Islet precursor cell (in vitro differentiated cells): Measurements from ENCODE around the gene CNTN5.

Experiments used
- DNase-seq: peaks from one replicate; pipeline ENCODE4 v3.0.0-alpha.2; 2018

CNTN5 gene

DNA sequence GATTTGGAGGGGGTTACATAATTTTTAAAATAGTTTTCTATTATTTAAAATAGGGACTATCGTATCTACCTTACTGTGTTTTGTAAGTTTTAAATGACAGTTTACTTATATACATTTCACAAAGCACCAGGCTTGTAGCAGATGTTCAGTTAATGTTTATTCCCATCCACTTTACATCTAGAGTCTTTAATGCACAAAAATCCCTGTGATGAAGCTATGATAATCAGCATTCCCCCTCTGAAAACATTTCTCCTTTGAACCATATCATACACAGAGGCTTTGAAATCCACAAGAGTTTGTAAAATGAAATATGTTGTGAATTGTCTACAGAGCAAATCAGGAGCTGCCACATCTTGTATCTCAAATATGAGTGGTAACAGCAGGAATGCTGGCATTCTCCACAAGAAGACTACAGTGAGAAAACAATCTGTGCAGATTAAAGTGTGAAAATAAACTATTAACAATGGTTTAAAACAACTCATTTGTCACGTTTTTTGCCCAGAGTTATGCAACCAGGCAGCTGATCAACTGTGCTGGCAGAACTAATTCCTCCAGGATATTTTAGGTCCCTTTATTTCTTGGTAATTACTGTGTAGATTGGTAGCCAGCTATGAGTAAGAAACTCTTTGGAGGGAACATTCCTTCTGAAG lies 967.2 kb downstream of the CNTN5 start:
- no peak for DNase-seq

DNA sequence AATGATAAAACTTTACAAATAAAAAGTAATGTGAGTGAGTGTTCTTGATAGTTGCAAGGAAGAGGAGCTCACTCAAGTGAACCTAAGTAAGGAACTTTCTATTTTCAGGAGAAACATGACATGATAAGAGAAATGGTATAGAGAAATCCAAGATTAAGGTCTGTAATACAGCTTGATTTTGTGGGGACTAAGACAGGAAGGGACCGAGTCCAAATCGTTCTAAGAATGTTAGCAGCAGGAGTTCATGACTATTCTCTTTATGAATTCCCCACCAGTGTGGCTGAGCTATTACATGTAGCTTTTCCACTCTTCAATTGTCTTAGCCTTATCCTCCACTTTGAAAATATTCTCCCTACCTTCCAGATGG lies 967.7 kb downstream of the CNTN5 start:
- no peak for DNase-seq

DNA sequence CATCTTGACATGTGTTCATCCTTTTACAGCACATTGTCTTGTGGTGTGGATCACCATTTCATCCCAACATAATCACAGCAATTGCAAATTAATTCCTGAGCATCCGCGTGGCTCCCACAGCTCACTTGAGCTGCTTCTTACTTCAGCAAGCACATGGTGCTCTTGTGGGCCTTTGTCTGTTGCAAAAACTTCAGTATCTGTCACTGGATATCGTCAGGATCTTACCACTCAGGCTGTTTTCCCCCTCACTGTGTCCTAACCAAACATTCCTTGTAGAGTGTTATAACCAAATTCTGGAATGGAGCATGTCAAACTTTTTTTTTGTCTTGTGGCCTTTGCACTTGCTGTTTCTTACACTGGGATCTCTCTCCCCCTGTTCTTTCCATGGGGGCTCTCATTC lies 983.2 kb downstream of the CNTN5 start:
- no peak for DNase-seq

DNA sequence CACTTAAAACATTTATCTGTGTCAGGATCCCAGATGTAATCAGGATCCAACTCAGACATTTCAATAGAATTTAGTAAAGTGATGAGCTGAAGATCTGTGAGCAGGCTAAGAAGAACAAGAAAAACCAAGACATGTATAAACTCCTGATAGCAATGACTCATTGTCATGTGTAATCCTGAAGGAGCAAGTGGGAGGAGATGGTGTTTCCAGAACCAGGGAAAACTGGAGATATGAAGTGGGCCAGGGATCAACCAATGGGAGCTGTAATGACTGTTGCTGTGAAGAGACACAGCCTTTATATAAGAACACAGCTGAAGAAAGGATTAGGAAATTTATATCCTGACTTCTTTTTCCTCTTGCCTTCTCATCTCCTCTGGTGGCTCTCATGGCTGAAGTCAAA lies 983.8 kb downstream of the CNTN5 start:
- no peak for DNase-seq

DNA sequence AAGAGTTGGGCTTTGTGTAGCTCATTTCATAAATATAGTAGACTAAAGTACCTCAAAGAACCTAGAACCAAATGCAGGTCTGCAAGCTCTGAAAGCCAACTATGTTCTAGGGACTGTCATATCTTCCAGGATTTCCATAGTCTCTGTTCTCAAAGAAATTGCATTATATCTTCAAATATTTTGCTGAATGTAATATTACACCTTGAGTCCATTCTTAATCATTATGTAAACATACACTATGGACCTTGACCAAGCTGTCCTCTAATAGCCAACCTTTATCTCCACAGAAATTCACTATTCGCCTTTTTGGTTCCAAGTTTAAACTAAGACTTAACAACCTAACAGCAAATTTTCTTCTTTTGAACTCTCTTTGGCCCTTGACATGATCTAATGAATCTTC lies 987.7 kb downstream of the CNTN5 start:
- no peak for DNase-seq

DNA sequence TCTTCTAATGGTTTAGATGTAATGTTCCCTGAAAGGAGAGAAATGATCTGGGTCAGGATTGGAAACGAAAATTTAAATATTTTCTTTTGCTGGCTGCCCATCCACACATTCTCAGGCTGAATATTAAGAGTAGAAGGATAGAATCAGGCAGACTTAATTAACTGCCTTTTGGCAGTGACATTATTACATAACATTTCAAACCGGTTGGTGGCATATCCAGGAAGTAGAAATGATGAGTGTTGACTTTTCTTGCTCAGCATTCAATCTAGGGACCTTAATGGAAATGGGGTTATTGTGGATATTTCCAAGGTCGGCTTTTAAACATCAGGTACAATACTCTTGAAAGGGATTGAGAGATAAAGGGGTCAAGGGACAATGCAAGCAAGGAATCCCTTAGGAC lies 989.0 kb downstream of the CNTN5 start:
- no peak for DNase-seq

DNA sequence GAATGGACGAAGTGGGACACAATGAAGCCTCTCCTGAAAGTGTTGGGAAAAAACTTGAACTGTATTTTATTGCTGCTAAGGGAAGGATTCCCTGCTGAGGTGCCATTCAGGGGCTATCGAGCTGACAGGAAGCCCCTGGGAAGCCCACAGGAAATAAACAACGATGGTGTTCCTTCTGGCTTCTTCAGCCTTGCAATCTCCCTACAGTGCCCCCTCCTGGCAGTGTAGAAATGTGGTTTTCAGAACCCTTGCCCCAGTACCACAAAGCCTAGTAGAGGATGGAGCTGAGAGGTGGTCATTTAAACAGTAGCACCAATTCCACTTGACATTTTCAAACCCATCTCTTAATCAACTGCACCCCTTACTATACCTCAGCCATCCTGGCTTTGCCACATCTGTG lies 989.6 kb downstream of the CNTN5 start:
- no peak for DNase-seq

DNA sequence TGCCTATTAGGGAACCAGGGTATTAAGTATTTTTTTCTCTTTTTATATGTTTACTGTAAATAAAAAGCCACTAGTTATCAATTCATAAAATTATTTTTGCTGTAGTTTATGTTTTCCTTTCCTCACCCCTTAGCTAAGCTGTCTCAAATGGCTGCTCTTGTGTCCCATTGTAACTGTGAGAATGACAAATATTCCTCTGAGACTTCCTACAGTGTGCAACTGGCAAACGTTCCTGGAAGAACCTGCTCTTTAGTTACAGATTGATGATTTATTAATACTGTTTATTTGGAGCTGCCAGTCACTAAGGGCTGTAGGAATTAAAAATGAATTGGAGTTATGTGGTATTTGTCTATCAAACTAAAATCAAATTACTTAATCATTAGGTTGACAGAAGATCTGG lies 990.9 kb downstream of the CNTN5 start:
- no peak for DNase-seq

DNA sequence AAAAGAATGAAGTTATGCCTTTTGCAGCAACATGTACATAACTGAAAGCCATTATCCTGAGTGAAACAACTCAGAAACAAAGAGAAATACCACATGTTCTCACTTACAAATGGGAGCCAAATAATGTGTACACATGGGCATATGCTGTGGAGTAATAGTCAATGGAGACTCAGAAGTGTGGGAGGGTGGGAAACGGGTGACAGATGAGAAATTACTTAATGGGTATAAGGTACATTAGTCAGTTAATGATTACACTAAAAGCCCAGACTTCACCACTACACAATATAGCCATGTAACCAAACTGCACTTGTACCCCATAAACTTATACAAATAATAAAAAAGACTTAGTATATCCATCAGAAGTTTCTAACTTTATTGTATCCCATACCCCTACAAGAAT lies 992.3 kb downstream of the CNTN5 start:
- DNase-seq = no peak

DNA sequence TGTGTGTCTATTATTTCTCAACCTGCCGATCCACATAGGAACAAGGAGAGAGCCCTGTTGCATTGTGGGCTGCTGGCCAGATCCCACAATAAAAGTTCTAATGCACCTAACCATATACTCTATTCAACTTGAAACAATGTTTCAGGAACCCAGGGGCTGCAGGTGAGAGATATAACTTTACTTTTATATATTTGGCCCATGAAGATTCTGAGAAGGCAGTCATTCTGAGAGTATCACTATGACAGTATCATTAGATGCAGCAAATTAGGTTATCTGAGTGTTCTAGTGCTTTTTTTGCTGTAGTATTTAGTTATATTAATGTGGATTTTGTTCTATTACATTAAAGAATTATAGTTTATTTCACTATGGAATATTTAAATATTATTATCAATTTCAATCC lies 1011.2 kb downstream of the CNTN5 start:
- DNase-seq = no peak

DNA sequence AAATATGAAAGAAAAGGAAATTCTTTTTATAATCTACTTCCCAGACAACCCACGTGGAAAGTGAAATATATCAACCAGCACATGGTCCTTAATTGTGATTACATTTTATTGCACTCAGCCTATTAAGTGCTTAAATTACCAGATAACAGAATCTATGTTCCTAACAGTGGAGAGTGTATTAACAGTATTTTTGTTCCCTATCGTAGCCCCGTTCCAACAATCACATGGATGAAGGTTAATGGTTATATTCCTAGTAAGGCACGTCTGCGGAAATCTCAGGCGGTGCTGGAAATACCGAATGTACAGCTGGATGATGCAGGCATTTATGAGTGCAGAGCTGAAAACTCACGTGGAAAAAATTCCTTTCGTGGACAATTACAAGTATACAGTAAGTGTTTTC lies 1040.3 kb downstream of the CNTN5 start:
- no peak for DNase-seq

DNA sequence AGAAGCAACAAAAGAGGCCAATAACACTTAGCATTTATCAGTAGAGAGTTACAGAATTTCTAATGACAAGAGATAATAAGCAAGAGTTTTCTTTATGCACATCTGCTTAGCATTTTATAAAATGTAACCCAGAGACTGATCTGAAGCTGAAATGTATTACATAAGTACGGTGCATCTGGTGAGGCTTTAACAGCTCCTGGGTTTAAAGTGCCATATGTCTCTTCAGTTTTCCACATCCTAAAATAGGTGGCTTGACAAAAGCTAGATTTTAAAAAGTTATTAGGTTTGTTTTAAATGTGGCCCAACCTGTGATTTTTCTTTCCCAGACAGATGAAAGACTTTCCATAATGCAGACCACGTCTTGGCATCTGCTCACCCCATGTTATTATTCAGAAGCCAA lies 1045.7 kb downstream of the CNTN5 start:
- DNase-seq = no peak

DNA sequence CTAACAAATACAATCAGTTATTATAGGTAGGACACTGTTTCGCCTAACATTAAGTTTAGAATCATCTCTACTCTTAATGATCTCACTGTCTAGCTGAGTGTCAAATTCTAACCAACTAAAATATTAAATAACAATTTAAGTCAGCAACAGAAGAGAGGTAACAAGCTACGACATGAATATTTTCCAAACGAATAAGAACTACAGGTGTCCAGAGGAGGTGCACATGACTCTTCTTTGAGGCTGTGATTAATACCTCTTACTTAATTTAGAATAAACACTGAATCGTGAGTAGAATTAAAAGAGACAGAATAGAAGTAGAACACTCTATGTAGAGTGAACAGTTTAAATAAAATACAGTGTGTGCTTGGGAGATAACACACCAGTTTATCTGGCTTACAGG lies 1047.4 kb downstream of the CNTN5 start:
- DNase-seq = no peak

DNA sequence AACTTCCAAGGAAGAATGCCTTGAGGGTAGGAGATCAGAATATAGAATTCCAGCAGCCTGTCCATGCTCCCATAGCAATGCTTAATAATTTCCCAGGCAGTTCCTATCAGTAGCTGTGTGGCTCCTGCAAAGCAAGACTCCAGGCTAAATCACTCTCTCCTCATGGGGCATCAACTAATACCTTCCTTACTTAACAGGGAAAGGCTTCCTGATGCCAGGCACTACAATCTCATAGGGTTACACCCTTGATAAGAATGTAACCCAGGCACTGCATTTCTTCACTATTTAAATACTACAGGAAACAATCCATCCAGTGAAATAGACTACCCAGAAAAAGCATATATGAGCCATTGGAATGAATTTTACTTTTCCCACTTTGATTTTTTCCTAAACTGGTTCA lies 1051.4 kb downstream of the CNTN5 start:
- no peak for DNase-seq

DNA sequence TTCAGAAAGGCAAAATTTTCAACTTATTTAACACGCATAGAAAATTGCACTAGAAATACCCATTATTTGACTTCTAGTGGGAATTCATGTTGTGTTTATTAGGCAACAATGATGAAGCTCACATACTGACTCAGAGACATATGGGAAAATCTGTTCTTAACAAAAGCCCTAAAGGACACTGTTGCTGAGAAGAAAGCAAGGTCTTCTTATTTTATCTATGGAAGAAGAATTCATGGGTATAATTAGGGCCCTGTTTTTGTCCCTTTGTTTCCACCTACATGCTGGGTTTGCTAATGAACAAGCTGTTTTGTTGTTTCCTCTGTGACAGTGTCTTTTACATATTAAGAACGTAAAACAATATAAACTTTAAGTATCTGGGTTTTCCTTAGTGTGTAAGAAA lies 1059.6 kb downstream of the CNTN5 start:
- DNase-seq = no peak

DNA sequence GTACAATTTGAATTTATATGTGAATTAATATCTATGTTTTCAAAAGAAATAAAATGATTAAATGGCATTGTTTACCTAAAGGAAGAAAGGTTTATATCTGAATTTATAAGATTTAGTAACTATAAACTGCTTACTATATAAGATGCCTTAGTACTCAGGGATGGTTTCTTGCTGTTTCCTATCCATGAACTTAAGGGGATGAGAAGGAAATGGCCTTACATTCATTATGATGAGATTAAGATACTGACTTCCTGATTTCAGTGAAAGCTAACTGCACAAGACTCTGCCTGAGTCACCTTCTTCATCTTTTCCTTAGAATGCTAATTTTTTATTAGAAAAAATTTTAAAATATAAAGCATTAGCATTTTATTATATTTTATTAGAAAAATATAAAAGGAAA lies 1060.1 kb downstream of the CNTN5 start:
- no peak for DNase-seq

DNA sequence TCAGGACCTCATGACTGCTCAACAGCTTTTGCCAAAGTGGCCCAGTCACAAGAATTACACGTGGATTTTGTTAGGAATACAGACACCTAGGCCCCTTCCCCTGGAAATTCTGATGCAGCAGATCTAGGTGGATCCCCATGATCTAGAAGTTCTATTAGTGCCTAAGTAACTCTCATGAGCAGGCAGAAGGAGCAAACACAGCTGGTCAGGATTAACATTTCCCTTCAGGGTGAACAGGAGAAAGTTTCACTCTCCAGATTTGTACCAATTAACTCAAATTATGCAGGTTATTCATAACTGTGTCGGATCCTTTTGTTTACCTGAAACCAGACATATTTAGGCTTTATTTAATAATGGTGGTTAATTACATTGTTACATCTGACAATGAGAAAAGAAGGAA lies 1072.9 kb downstream of the CNTN5 start:
- no peak for DNase-seq

DNA sequence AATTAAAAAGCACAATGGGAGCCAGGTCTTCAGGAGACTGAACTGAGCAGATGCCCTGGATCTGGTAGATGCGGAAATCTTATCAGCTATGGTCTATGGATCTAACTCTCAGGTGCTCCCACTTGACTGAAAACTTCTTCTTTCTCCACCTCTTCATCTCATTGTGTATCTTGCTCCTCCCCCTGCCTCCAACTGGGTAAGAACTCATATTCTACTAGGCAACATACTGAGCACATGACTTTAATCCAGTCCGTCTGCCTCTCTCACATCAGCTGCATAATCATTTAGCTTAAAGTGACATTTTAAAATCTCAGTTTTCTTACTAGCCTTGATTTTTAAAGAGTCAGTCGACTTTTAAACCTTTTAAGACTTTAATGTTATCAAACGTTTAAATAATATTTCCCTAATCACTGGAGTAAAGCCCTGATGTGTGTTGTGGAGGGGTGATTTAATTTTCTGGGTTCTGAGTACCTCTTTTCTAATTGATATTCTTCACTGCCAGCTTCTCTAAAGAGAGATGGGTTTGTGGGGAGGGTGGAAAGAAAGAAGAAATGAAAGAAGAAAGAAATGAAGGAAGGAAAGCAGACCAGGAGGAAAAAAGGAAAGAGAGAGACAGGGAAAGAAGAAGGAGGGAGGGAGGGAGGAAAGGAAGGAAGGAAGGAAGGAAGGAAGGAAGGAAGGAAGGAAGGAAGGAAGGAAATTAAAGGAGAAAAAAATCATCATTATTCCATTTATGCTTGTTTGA lies 1073.5 kb downstream of the CNTN5 start:
- no peak for DNase-seq

DNA sequence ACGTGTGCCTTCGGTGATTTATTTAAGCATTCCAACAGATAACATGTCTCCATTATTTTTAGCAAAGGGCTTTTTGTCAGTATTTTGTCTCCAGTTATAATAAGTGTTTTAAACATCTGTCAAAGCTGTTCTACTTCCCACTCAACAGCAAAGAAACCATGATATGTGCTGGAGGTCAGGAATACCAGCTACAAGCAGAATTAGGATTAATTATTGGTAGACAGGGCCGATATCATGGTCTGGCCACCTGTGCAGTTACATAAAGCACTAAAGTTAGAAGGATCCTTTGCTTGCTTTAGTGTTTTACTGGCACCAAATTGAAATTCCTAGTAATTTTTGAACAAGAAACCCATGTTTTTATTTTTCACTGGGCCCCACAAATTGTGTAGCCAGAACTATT lies 1075.1 kb downstream of the CNTN5 start:
- no peak for DNase-seq

DNA sequence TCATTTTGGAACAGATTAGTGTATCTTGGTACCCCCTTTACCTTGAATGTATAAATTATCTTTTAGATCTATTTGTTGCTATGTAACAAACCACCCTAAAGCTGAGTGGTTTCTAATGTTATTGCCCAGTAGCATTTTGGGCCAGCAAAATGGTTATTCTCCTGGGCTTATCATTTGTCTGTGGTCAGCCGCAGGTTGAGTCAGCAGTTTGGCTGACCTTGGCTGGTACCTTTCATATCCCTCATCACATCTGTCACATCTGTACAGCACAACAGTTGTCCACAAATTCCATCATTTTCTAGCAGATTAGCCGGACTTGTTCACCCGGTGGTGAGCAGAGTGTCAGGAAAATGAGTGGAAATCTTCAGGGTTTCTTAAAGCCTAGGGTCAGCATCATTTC lies 1077.8 kb downstream of the CNTN5 start:
- DNase-seq = no peak

DNA sequence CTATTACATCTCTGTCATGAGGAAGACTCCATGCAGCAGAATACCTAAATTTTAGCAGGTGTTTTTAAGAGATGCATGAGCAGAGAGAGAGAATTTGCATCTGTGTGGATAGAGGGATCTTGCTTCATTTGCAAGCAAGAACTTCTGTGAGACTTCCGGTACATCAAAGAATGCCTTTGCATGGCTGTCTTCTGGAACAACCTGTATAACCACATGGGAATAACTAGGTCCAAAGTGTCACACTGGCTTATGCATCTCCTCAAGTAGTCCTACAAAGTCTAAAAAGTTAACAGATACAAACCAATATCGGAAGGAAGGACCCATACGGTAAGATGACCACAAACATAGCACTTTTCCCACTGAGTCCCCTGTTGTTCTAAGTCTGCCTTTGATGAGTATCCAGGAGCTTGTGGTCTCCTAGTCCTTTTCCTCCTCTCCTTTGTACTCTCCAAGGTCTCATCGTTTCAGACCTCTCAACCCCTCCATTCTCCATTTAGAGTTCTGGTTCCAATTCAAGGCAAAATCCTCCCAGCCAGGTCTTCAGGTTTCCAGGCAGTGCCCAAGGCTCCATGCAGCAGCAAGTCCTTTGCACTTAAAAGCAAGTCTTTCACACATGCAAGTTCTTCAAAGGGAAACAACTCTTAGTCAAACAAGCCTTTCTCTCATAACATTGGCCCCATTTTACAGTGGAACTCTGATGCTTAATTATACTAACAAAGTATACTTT lies 1084.7 kb downstream of the CNTN5 start:
- DNase-seq = no peak

DNA sequence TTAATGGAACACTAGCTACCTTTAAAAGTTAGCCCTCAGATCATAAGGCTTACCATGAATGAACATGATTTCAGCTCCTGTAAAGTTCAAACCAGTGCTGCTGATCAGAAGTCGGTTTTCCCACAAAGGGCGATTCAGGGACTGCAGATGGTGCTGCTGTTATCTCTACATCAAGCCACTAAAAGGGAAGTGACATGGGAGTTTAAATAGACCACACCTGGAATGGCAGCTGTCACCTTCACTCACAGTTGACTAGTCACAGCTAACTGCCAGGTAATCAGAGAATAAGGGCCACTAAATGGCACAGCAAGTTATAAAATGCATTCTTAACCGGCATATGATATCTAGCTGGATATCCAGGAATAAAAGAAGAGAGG lies 1085.2 kb downstream of the CNTN5 start:
- DNase-seq = no peak

DNA sequence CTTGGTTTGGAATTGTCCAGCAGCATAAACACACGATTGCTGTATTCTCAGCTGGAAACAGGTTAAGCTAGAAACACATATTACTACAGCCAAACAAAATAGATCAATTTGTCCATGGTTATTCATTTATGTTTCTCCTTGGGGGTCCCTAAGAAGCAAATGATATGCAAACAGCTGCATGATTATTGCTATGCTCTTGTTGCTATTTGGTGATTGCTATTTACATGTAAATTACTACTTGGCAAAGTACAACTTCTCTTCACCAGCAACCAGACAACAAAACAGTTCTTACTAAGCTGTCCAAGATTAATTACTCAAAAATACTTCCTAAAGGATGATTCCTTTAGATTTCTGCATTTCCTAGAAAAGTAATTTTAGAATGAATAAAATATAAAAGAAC lies 1098.4 kb downstream of the CNTN5 start:
- DNase-seq = no peak

DNA sequence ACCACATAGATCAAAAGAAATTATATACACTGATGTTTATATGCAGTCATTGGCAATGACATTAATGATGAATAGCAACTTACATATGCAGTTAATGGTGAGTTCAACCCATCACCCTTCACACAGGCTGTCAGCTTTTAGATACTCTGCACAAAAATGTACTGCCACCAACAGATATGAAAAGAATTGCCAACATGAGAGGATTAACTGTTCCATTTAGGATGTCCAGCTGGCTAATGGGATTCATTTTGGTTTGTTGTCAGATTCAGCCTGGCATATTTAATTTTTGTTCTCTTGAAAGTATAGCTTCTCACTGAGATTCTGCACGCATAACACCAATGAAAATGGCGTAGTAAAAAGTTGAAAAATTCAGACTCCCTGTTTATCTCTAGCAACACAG lies 1112.4 kb downstream of the CNTN5 start:
- no peak for DNase-seq

DNA sequence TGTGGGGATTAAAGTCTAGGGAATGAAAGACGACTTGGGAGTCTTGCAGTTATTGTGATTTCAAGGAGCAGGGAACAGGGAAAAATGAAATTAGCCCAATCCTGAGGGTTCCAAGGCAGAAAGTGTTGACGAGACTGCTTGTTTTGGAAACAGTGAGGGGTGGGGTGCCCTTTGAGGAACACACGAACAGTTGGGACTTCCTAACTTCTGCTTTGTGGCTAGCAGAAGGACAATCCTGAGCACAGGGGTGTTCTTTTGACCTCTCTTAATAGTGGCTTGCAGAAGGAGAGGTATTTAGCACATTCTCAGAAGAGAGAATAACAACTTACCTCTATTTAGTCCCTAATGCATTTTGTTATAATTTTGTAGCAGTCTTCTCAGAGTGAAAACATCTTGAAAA lies 1120.5 kb downstream of the CNTN5 start:
- no peak for DNase-seq
